Spinal cord (tissue), 10 donors: ENCODE measurements around the gene ZNF554. TPM values are rescaled to one million over a fixed set of nuclear protein-coding genes. Genes with fewer than 3 reads are reported as not detected.
A peak's percentile ranks its signal among the peaks of the same experiment; 100 is the strongest.
"Not testable (repeated sequence)": the region's sequence is repeated elsewhere in the genome, so short reads cannot be mapped to it uniquely, and the experiment has no call there.

ENCODE experiments used
- DNase-seq, 6 donors: peaks; one replicate each; pipeline versions ENCODE4 v3.0.0 to v3.0.0-alpha.2; 2013 to 2015; ENCODE audit warnings: low spot score in 6 of 6, low read depth in 4 of 6
- H3K27ac ChIP-seq: one replicate; pipeline ENCODE4 v1.5.1; 2013; ENCODE audit warnings: low read depth, low read length, control low read depth
- H3K27me3 ChIP-seq: one replicate; pipeline ENCODE4 v1.6.1; 2013; ENCODE audit warnings: low read length; ENCODE audit not compliant: control insufficient read depth, insufficient read depth
- H3K36me3 ChIP-seq: one replicate; pipeline ENCODE4 v1.6.1; 2013; ENCODE audit warnings: low read length; ENCODE audit not compliant: control insufficient read depth, insufficient read depth
- H3K4me1 ChIP-seq: one replicate; pipeline ENCODE4 v1.6.1; 2013; ENCODE audit warnings: low read length; ENCODE audit not compliant: control insufficient read depth, insufficient read depth
- H3K4me3 ChIP-seq: one replicate; pipeline ENCODE4 v1.5.1; 2013; ENCODE audit warnings: low read depth, low read length, control low read depth
- H3K9me3 ChIP-seq: one replicate; pipeline ENCODE4 v1.6.1; 2013; ENCODE audit warnings: low read length; ENCODE audit not compliant: control insufficient read depth, insufficient read depth
- WGBS: methylation state at CpG from one replicate; pipeline ENCODE4 v1.1.5; 2013; ENCODE audit warnings: missing lambda C conversion rate; ENCODE audit not compliant: insufficient coverage; 5-methylcytosine and 5-hydroxymethylcytosine counted together
- polyA plus RNA-seq, 2 donors: library from polyadenylated mRNA; unstranded; fragments of 120-200 nt; gene quantifications; one replicate each; pipeline ENCODE4 v1.2.1, GENCODE V29; 2013; ENCODE audit not compliant: insufficient read length in 2 of 2
- total RNA-seq, 2 donors: library from RNA; depleted of rRNA in 1 of 2; stranded (reverse); fragments of 120-200 nt in 1 of 2; fragments of >200 nt in 1 of 2; gene quantifications; one replicate each; pipeline versions ENCODE4 v1.2.3 to v1.2.4, GENCODE V29; 2013 to 2014
- donor health status: healthy.

The ZNF554 gene
- total and polyA plus RNA-seq, 4 donors: 10.0 to 14.7 (median 11.2) TPM

GRCh38 chr19:2813235-2814160, 6.2 kb upstream of the ZNF554 start:
- Histone ChIP-seq H3K9me3 (no peaks in the 10 kb centered on the region), H3K27ac (no peak overlapping the region), H3K4me1 (no peaks in the 10 kb centered on the region), H3K4me3 (no peak overlapping the region), H3K36me3 (peaks cover 79% of the 10 kb centered on the region), H3K27me3 (no peaks in the 10 kb centered on the region)
- 77% methylated on average over 35 of the region's 35 CpGs for WGBS
- no peak for DNase-seq

DNA sequence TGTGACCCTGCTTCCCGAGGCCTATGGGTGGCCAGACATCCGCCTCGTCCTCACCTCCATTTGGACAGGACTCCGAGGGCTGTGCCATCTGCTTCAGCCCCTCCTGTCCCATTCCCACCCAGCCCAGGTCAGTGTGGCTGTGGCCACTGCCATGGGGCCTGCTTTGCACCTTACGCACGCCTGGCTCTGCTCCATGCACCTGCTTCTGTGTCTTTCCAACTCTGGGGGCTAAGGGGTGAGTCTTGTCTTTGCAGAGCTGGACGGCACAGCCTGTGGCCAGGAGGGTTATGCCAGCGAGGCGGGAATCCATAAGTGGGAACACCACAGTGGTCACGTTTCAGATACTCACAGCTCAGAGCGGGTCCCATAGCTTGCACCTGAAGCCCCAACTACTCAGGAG, 5.2 kb upstream of the ZNF554 start:
- Histone ChIP-seq H3K9me3 (no peaks in the 10 kb centered on the region), H3K4me3 (no peak overlapping the region), H3K36me3 (peaks cover 70% of the 10 kb centered on the region), H3K27ac (no peak overlapping the region), H3K27me3 (no peaks in the 10 kb centered on the region), H3K4me1 (peaks cover 2% of the 10 kb centered on the region)
- no peak for DNase-seq
- WGBS: 94% methylated on average over 11 of the region's 11 CpGs

- Histone ChIP-seq H3K4me3 (no peak overlapping the region), H3K9me3 (no peaks in the 10 kb centered on the region), H3K4me1 (peaks cover 5% of the 10 kb centered on the region), H3K36me3 (peaks cover 62% of the 10 kb centered on the region), H3K27ac (no peak overlapping the region), H3K27me3 (no peaks in the 10 kb centered on the region)
- DNase-seq: no peak
- 90% methylated on average over 9 of the region's 13 CpGs for WGBS
Measured at GRCh38 chr19:2815191-2815614, 4.5 kb upstream of the ZNF554 start.

- no peak for DNase-seq
- peaks cover 55% of the 10 kb centered on the region for H3K36me3 ChIP-seq
- no peaks in the 10 kb centered on the region for H3K9me3 ChIP-seq
- no peak overlapping the region for H3K27ac ChIP-seq
- peaks cover 12% of the 10 kb centered on the region for H3K4me1 ChIP-seq
- H3K4me3 ChIP-seq: no peak overlapping the region
- 68% methylated on average over 15 of the region's 15 CpGs for WGBS
- no peaks in the 10 kb centered on the region for H3K27me3 ChIP-seq
Measured at GRCh38 chr19:2815923-2816322, 3.7 kb upstream of the ZNF554 start.

DNA sequence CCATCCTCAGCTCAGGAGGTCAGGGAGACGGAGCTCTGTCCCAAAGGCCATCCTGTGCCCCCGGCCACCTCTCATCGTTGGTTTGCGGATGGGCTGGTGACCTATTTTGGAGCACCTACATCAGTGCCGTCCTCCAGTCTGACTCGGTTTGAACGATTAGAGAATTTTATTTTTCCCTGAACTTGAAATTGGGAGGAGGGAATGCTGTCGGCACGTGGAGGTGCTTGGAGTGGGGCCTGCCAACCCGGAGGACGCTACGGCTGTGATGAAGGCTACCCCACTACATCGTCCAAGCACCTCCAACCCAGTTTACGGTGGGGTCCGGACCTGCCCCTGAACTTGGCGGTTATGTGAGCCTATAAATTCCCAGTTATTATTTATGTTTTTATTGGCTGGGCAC, 3.0 kb upstream of the ZNF554 start:
- 80% methylated on average over 3 of the region's 16 CpGs for WGBS
- H3K27ac ChIP-seq: no peak overlapping the region
- no peak for DNase-seq
- peaks cover 47% of the 10 kb centered on the region for H3K36me3 ChIP-seq
- H3K27me3 ChIP-seq: no peaks in the 10 kb centered on the region
- peaks cover 18% of the 10 kb centered on the region for H3K4me1 ChIP-seq
- H3K4me3 ChIP-seq: no peak overlapping the region
- no peaks in the 10 kb centered on the region for H3K9me3 ChIP-seq

DNA sequence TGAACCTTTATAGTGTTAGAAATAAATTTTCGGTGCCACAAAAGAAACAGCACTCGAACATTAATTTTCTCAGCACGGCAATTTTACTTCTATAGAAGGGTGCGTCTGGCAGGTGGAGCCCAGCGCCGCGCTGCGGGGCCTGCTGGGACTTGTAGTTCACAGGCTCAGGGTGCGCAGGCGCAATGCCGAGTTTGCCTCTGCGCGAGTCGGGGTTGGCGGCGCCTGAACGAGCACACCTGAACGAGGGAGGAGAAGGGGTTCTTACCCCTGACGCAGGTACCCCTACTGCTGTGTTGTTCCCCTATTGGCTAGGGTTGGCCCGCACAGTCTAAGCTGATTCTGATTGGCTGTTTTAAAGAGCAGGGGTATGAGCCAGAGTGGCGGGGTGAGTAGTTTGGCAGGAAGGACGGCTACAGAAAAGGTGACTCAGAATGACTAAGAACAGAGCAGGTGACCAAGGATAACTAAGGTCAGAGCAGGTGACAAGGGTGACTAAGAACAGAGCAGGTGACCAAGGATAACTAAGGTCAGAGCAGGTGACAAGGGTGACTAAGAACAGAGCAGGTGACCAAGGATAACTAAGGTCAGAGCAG, 2.3 kb upstream of the ZNF554 start:
- H3K4me1 ChIP-seq: peaks cover 18% of the 10 kb centered on the region
- not testable (repeated sequence) for H3K4me3 ChIP-seq, H3K9me3 ChIP-seq, H3K27ac ChIP-seq, H3K27me3 ChIP-seq
- WGBS: 63% methylated on average over 19 of the region's 22 CpGs
- H3K36me3 ChIP-seq: peaks cover 44% of the 10 kb centered on the region
- DNase-seq: peak in 1 of 6 donors; percentile 26

DNA sequence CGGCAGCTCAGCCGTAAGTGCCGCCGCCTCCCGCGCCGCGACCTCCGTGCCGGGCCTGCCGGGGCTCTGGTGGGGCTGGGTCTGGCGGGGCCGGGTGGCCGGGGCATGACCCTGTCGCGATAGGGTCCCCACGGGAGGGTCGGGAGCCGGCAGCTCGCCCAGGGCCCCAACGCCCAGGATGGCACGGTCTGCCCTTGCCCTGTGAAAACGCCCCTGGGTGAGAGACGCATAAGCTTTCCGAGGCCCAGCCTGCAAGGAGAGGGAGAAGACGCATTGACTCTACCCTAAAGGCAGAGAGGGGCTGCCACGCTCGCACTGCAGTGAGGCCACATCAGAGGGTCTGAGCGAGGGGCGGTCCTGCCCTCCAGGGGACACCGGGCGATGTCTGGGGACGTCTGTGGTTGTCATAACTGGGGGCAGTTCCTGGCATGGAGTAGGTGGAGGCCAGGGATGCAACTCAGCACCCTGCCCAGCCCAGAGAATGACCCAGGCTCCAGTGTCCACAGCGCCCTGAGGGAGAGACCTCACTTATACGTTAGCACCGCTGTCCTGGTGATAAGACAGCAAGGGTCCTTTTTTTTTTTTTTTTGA, 539 bp downstream of the ZNF554 start:
- under 1% methylated on average over 35 of the region's 36 CpGs for WGBS
- H3K27ac ChIP-seq: no peak overlapping the region
- peak in 2 of 6 donors; percentile 20 to 30 for DNase-seq

GRCh38 chr19:2822846-2823245, 3.2 kb downstream of the ZNF554 start:
- H3K27ac ChIP-seq: no peak overlapping the region
- no peak overlapping the region for H3K4me3 ChIP-seq
- H3K9me3 ChIP-seq: no peaks in the 10 kb centered on the region
- DNase-seq: no peak
- WGBS: 100% methylated on average over 1 of the region's 5 CpGs
- H3K4me1 ChIP-seq: peaks cover 18% of the 10 kb centered on the region
- H3K27me3 ChIP-seq: no peaks in the 10 kb centered on the region
- H3K36me3 ChIP-seq: peaks cover 37% of the 10 kb centered on the region

More for the DNA sequence above, 539 bp downstream of the ZNF554 start:
- H3K9me3 ChIP-seq: no peaks in the 10 kb centered on the region
- peak overlapping the region; percentile 63 for H3K4me3 ChIP-seq
- no peaks in the 10 kb centered on the region for H3K27me3 ChIP-seq
- peaks cover 18% of the 10 kb centered on the region for H3K4me1 ChIP-seq
- H3K36me3 ChIP-seq: peaks cover 35% of the 10 kb centered on the region

GRCh38 chr19:2823646-2824045, 4.0 kb downstream of the ZNF554 start:
- Histone ChIP-seq H3K4me3 (no peak overlapping the region), H3K36me3 (peaks cover 45% of the 10 kb centered on the region), H3K9me3 (no peaks in the 10 kb centered on the region), H3K27me3 (no peaks in the 10 kb centered on the region), H3K4me1 (peaks cover 18% of the 10 kb centered on the region), H3K27ac (no peak overlapping the region)
- WGBS: 67% methylated on average over 9 of the region's 9 CpGs
- no peak for DNase-seq
